Fibroblast of upper back skin (primary cell): ENCODE measurements around the gene GTF2H2C.
"Not testable (repeated sequence)": the region's sequence is repeated elsewhere in the genome, so short reads cannot be mapped to it uniquely, and the experiment has no call there.

Experiments used
- DNase-seq: peaks from one replicate; pipeline ENCODE4 v3.0.0-alpha.2; 2013

The GTF2H2C gene

DNA sequence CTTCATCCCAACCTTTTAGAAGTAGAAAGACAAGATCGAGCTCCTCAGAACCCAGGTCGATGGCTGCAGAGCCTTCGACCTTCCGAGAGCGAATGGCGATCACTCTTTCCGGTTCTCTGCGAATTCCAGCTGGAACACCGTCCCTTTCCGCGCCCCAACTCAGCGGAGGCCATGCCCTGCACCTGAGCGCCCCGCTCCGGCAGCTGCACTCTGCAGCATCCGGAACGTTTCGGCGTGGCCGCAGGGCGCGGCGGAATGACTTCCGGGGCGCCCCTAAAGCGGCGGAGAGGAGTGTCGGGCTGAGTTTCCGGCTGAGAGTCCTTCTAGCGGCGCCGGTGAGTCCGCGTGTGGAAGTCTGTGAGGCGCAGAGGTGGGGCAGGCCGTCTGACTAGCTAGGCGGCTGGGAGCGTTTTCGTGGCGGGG lies at the start of gene GTF2H2C:
Gene GTF2H2C (plus strand): TSS at position 284 of the 423 bp plus-strand sequence. CDS start 4,942 bp downstream, outside the sequence.
- peak; percentile 70 for DNase-seq

GRCh38 chr5:69510694-69511093 lies 49.3 kb upstream of the GTF2H2C start:
- no peak for DNase-seq

- peak; percentile 74 for DNase-seq
Observed at GRCh38 chr5:69512740-69513260, 47.2 kb upstream of the GTF2H2C start.

GRCh38 chr5:69515570-69515969 lies 44.4 kb upstream of the GTF2H2C start:
- not testable (repeated sequence) for DNase-seq

DNA sequence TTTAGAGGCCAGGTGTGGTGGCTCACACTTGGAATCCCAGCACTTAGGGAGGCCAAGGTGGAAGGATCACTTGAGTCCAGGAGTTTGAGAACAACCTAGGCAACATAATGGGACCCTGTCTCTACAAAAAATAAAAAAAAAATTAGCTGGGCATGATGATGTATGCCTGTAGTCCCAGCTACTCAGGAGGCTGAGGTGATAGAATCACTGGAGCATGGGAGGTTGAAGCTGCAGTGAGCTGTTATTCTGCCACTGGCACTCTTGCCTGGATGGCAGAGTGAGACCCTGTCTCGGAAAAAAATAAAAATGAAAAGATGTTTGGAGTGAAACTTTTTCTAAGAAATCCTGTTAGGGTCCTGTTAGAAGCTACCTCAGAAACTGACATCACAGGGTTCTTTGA lies 43.2 kb upstream of the GTF2H2C start:
- no peak for DNase-seq

- no peak for DNase-seq
Observed at GRCh38 chr5:69517763-69518212, 42.2 kb upstream of the GTF2H2C start.

GRCh38 chr5:69519285-69519684 lies 40.7 kb upstream of the GTF2H2C start:
- DNase-seq, result no peak

DNA sequence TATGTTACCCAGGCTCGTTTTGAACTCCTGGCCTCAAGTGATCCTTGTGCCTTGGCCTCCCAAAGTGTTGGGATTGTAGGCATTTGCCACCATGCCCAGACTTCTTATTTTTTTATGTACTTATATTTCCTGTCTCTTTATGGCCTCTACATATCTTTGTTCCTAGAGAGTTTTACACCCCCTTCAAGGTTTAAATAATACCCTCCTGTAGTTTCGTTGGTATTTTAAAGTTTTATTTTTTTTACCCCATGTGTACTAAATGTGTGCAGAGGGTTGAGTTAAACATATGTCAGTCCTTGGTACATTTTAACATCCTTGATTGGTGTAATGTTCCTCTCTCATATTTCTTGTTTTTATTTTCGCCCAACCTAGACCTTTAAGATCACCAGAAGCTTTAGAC lies 38.0 kb upstream of the GTF2H2C start:
- DNase-seq, result no peak

DNA sequence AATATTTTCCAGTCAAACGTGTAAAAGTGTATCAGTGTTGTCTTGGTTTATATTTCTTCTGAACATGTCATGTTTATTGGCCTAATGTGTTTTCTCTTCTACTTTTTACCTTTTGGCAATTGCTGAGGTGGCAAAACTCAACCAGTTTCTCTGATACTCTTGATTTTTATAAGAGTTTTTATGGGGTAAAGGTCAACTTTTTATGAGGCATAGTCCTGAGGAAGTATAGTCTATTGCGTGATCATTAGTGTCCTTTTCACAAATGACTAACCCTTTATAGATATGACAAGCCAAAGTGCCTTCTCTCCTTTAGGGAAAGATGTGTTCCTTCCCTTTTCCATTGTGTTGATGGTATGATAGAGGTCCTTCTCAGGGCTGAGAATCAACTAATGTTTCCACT lies 34.5 kb upstream of the GTF2H2C start:
- no peak for DNase-seq

GRCh38 chr5:69526660-69527059 lies 33.3 kb upstream of the GTF2H2C start:
- no peak for DNase-seq

DNA sequence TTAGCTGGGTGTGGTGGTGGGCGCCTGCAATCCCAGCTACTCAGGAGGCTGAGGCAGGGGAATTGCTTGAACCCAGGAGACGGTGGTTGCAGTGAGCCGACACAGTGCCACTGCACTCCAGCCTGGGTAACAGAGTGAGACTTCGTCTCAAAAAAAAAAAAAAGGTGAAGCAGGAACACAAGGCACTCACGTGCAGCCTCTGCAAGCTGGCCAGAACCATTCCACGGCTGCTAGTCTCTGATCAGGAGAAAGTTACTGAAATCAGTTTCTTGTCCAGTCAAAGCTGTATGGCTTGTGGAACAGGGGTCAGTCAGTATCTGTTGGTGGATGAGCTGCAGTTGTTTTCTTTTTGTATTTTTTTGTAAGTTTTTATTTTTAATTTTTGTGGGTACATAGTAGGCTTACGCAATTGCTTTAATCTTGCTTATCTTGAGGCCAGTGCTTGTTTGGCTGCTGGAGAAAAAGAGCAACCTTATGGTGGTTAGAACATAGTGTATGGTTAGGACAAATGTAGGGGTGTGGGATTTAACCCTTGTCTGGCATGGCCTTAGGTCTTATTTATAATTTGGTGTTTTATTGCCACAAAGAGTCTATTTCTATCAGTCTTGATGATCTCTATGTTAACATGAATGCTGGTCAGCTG lies 32.7 kb upstream of the GTF2H2C start:
- DNase-seq, result no peak

- no peak for DNase-seq
Observed at GRCh38 chr5:69528035-69528434, 32.0 kb upstream of the GTF2H2C start.

DNA sequence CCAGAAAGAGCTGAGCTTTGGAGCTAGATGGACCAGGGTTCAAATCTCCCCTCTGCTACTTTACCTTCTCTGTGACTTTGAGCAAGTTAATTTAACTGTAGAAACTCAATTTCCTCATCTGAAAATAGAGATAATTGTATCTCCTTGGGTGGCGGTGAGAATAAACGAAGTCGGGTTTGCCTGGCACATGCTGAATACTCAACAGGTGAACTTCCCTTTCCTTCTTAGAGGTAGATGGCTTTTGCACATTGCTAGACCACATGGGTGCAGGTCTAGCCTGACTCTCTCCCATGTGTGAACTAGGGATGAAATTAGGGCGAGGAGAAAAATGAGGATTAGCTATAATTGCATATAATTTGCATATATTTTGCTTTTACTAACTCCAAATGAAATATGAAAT lies 31.4 kb upstream of the GTF2H2C start:
- no peak for DNase-seq

- DNase-seq, result no peak
Observed at GRCh38 chr5:69530561-69531405, 29.2 kb upstream of the GTF2H2C start.

- DNase-seq, result no peak
Observed at GRCh38 chr5:69531406-69531801, 28.6 kb upstream of the GTF2H2C start.

- DNase-seq, result not testable (repeated sequence)
Observed at GRCh38 chr5:69537911-69538310, 22.1 kb upstream of the GTF2H2C start.

DNA sequence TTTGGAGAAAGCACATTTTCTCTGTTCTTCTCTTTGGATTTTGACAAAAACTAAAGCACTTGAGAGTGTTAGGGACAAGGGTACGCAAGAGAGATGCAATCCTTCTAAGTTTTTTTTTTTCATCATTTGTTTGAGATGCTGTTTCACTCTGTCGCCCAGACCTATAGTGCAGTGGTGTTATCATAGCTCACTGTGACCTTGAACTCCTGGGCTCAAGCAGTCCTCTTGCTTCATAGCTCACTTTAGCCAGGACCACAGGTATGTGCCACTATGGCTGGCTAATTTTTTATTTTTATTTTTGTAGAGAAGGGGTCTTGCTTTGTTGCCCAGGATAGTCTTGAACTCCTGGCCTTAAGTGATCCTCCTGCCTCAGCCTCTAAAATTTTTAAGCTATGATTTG lies 21.3 kb upstream of the GTF2H2C start:
- not testable (repeated sequence) for DNase-seq

GRCh38 chr5:69541347-69541746 lies 18.6 kb upstream of the GTF2H2C start:
- not testable (repeated sequence) for DNase-seq

GRCh38 chr5:69542838-69543618 lies 17.0 kb upstream of the GTF2H2C start:
- not testable (repeated sequence) for DNase-seq

GRCh38 chr5:69544602-69545001 lies 15.4 kb upstream of the GTF2H2C start:
- DNase-seq, result not testable (repeated sequence)

- DNase-seq, result not testable (repeated sequence)
Observed at GRCh38 chr5:69560587-69561431, 818 bp downstream of the GTF2H2C start.

GRCh38 chr5:69566172-69566571 lies 6.2 kb downstream of the GTF2H2C start:
- DNase-seq, result not testable (repeated sequence)
